Measurements from ENCODE around the gene BPIFA3.
A peak's percentile ranks its signal among the peaks of the same experiment; 100 is the strongest.

Gene BPIFA3

GRCh38 chr20:33229843-33230242, 12.7 kb downstream of the BPIFA3 start:
- DNase-seq: no peak

DNA sequence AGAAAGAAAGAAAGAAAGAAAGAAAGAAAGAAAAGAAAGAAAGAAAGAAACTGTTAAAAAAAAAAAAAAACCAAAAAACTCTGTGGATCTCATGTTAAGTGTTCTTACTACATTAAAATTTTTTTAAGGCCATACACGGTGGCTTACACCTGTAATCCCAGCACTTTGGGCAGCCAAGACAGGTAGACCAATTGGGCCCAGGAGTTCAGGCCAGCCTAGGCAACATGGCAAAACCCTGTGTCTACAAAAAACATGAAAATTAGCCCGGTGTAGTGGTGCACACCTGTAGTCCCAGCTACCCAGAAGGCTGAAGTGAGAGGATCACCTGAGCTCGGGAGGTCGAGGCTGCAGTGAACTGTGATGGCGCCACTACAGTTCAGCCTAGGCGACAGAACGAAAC, 14.1 kb downstream of the BPIFA3 start:
- no peak for DNase-seq

GRCh38 chr20:33232486-33233072, 15.4 kb downstream of the BPIFA3 start:
- no peak for DNase-seq

DNA sequence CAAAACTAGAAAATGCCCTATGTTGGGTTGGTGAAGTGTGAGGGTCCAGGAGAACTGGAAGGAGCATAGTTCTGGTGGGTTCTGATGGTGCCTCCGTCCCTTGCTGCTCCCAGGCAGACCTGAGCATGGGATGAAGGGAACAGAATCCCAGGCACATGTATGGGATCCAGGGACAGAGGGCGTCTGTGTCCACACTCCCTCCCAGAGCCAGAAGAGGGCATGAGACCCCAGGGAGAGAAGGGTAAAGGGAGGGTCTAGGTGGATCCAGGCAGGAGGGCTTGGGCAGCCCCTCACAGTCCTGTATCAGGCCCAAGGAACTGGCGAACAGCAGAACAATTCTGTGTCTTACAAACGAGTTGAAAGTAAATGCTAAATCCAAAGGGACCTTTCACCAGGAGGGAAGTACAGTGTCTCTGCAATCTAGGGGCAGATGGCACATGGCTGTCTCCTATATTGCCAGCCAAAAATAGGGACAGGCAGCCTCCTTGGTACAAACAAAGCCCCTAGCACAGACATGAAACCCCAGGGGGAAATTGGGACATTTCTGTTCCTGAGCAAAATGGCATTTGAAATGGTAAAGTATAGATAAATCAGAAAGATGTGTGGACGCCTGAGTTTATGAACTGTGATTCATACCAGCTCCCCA, 16.1 kb downstream of the BPIFA3 start:
- DNase-seq: no peak

GRCh38 chr20:33234050-33234449, 16.9 kb downstream of the BPIFA3 start:
- no peak for DNase-seq

DNA sequence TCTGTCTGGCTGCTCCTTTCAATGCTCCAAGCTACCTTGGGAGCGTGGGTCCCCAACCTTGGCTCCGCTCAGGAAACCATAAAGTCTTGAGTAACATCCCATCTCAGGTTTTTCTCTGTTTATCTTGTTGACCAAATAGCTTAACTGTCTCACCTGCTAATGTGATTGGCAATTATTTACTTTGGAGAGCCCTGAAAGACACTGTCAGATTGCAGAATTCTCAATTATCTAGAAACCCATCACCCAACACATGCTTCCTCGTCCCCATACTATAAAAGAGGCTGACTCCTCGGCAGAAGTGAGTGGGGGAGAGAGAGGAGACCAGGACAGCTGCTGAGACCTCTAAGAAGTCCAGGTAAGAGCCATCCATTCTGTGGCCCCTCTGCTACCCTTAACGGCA, 18.5 kb downstream of the BPIFA3 start, which contains the start of gene BPIFA1:
TSS of gene BPIFA1 (plus strand) at position 301 of the 400 bp plus-strand sequence. CDS start 1,716 bp downstream, outside the sequence.
- DNase-seq: no peak

GRCh38 chr20:33236351-33236750, 19.2 kb downstream of the BPIFA3 start:
- DNase-seq: no peak

GRCh38 chr20:33237989-33238388, 20.8 kb downstream of the BPIFA3 start:
- no peak for DNase-seq

DNA sequence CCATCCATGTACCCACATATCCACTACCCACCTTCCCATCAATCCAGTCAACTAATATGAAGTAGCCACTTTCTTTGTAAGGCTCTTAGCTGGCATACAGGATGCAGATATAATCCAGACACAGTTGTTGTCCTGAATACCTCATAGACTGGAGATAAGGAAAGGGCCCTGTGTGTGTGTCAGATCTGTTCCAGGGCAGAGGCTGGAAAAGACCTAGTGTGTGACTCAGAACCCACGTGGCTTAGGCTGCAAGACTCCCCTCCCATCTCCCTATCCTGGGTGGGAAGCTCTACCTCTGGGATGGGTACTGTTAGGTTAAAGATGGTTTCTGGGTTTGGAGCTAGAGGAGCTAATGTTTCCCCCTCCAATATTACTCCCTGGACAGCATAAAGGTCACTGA, 22.3 kb downstream of the BPIFA3 start:
- no peak for DNase-seq

DNA sequence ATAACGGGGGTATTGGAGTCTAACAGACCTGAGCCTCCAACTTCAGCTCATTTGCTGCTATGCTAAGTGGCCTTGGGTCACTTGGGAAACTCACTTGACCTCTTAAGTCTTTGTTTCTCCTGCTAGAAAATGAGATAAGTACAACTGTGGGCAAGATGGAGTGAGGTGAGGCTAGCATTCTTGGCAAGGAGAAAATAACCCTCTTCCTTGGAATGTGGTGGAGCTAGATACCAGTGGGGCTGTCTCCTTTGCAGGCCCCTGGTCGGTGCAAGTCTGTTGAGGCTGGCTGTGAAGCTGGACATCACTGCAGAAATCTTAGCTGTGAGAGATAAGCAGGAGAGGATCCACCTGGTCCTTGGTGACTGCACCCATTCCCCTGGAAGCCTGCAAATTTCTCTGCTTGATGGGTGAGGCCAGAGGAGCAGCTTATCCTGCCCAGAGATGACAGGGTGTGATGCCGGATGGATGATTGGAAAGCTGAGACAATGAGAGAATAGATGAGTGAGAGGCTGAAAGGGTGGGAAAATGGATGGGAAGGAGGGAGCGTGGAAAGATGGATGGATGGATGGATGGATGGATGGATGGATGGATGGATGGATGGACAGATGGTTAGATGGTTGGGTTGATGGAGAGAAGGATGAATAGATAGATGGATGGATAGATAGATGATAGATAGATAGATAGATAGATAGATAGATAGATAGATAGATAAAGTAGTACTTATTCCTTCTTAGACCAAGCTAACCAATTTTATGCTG, 23.0 kb downstream of the BPIFA3 start:
- DNase-seq: no peak

GRCh38 chr20:33240923-33241322, 23.8 kb downstream of the BPIFA3 start:
- DNase-seq: no peak

GRCh38 chr20:33242319-33243100, 25.4 kb downstream of the BPIFA3 start:
- DNase-seq: no peak

GRCh38 chr20:33246077-33246476, 28.9 kb downstream of the BPIFA3 start:
- DNase-seq: no peak

DNA sequence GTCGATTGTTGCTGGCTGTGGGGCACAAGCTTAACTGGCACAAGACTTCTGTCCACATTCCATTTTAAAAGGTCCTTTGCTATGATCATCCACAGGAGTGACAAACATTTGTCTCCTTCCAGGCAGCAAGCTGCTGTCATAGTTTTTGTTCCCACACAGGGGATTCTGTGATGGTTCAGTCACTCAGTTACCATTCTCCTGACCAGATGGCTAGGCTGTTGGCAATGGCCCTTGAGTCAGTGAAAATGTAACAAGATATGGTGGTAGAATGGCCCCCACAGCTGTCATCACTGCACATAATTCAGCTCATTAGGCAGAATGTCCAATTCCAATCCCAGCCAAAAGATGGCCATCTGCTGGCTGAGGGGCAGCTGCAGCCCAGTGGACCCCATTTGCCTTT, 32.3 kb downstream of the BPIFA3 start:
- DNase-seq: no peak

GRCh38 chr20:33250666-33251065, 33.5 kb downstream of the BPIFA3 start:
- no peak for DNase-seq

GRCh38 chr20:33251496-33251895, 34.3 kb downstream of the BPIFA3 start:
- DNase-seq: peak; percentile 79

DNA sequence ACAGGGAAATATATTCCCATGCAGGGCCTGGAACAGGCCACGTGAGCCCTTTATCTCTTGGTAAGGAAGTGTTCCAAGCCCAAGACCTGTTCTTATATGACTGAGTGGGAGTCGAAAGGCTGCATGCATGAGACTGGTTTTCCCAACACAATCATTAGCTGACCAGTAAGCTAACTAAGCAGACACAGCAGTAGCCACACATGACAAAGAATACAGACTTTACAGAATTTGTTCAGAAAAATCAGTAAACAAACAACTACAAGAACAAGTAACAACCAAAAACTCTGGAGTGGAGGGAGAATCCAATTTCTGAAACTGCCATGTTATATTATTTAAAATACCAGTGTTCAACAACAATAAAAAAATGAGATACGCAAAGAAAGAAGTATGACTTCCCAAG, 35.3 kb downstream of the BPIFA3 start:
- no peak for DNase-seq

GRCh38 chr20:33255005-33255404, 37.9 kb downstream of the BPIFA3 start:
- DNase-seq: no peak

DNA sequence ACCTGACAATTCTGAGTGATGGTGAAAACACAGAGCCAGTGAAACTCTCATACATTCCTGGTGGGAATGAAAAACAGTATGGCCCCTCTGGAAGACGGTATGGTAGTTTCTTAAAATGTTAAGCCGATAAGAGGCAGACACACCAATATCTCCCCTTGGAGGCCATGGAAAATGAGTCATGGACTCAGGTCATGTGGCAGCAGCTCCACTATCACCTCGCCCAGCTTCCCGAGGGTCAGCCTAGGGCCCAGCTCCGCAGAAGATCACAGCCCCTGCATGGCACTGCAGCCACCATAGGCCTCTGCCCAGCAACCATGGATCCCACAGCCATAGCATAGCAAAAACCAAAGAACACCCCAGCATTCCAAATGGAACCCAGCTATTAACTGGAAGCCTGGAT, 40.1 kb downstream of the BPIFA3 start:
- no peak for DNase-seq

DNA sequence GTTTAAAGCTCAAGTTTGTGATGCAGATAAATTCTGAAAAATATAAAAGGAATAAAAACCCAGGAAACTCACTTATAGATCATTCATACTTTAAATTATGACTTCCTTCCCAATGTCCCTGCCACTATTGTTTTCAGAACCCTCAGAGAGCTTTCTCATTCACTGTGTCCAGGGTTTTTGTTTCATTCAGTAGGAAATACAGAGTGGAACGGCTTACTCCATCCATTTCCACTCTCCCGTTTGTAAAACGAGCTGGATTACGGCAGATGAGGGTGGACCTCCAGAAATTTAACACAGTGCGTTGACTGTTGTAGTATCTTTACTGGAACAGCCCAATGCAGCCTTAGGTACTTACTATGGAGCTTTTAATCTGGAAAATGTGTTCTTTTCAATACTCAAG, 42.2 kb downstream of the BPIFA3 start:
- no peak for DNase-seq

GRCh38 chr20:33261465-33261864, 44.3 kb downstream of the BPIFA3 start:
- no peak for DNase-seq

GRCh38 chr20:33262658-33263065, 45.5 kb downstream of the BPIFA3 start:
- peak; percentile 45 for DNase-seq

- no peak for DNase-seq
Measured at GRCh38 chr20:33263784-33264183, 46.6 kb downstream of the BPIFA3 start.
